Measurements from ENCODE around the gene CRHR2. TPM values are rescaled to one million over a fixed set of nuclear protein-coding genes. Genes with fewer than 3 reads are reported as not detected.

CRHR2 gene
- total RNA-seq, 1 experiment from 2014 or later: not detected

DNA sequence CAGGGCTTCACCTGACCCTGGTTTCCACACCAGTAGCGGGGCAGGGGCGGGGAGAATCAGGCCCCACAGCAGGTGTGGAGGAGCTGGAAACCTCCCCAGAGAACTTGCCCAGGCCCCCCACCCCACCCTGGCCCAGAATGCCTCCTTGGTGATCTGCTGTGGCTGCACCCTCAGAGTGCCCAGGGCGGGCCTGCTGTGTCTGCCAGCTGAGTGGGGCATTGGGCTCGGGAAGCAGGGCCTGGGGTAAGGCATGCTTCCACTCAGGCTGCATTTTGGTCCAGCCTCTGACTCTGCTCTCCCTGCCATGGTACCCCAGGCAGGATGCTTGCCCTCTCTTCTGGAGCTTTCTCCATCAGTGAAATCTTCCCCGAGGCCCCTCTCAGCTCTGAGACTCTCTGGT is 1.1 kb upstream of the CRHR2 start:
- peaks cover 68% of the 10 kb centered on the region for H3K27me3 ChIP-seq (replicated peaks; ENCODE audit: insufficient read depth, low read depth, low read length, poor library complexity)
- no peaks in the 10 kb centered on the region for H3K36me3 ChIP-seq (ENCODE audit: insufficient read depth, low read length, poor library complexity, severe bottlenecking)
- ChIA-PET CTCF (no interaction called here), POLR2A (ENCODE audit: low non-redundant PET) (no interaction called here)
- DNase-seq (ENCODE audit: low spot score): no peak
- intact Hi-C loops (cut with micrococcal nuclease; ENCODE audit: unreplicated experiment): no loop called here
- no peak overlapping the region for H3K4me3 ChIP-seq (ENCODE audit: low read depth, low read length, poor library complexity, severe bottlenecking)
- no peaks in the 10 kb centered on the region for H3K9me3 ChIP-seq (ENCODE audit: low read depth, low read length, poor library complexity, severe bottlenecking)
- TF ChIP-seq, protein P1, sequence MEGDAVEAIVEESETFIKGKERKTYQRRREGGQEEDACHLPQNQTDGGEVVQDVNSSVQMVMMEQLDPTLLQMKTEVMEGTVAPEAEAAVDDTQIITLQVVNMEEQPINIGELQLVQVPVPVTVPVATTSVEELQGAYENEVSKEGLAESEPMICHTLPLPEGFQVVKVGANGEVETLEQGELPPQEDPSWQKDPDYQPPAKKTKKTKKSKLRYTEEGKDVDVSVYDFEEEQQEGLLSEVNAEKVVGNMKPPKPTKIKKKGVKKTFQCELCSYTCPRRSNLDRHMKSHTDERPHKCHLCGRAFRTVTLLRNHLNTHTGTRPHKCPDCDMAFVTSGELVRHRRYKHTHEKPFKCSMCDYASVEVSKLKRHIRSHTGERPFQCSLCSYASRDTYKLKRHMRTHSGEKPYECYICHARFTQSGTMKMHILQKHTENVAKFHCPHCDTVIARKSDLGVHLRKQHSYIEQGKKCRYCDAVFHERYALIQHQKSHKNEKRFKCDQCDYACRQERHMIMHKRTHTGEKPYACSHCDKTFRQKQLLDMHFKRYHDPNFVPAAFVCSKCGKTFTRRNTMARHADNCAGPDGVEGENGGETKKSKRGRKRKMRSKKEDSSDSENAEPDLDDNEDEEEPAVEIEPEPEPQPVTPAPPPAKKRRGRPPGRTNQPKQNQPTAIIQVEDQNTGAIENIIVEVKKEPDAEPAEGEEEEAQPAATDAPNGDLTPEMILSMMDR (conservative IDR thresholded peaks at IDR 0.05; ENCODE audit: low read depth, low read length): no peak
- TF ChIP-seq EZH2 (IDR thresholded peaks at IDR 0.05; ENCODE audit: borderline replicate concordance, low read depth, low read length, poor library complexity, severe bottlenecking): no peak
- no peak overlapping the region for H3K27ac ChIP-seq (ENCODE audit: low read depth, low read length, poor library complexity, severe bottlenecking)
- BruUV-seq (replicated peaks): no TSS peak
- H3K4me1 ChIP-seq (ENCODE audit: insufficient read depth, low read length, poor library complexity, severe bottlenecking): peaks cover 9% of the 10 kb centered on the region

DNA sequence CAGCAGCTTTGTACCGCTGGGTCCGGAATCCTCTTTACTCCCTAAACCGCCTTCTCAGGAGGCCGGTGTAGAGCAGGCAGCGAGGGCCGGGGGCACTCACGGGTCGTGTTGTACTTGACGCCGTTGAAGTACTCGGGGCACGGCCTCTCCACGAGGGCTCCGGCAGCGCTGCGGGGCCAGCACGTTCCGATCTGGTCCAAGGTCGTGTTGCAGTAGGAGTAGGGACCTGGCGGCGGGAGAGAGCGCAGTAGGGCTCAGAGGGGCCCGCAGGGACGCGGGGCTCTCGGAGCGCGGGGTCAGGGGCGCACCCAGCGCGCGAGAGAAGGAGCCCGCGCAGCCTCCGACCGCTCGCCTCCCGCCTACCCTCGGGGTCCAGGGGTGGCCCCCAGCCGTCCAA is 443 bp downstream of the CRHR2 start:
- CTCF ChIA-PET: no interaction called here
- Histone ChIP-seq H3K4me3 (ENCODE audit: low read depth, low read length, poor library complexity, severe bottlenecking) (peak overlapping the region; percentile 33), H3K27me3 (replicated peaks; ENCODE audit: insufficient read depth, low read depth, low read length, poor library complexity) (peaks cover 83% of the 10 kb centered on the region), H3K4me1 (ENCODE audit: insufficient read depth, low read length, poor library complexity, severe bottlenecking) (peaks cover 9% of the 10 kb centered on the region), H3K9me3 (ENCODE audit: low read depth, low read length, poor library complexity, severe bottlenecking) (no peaks in the 10 kb centered on the region), H3K27ac (ENCODE audit: low read depth, low read length, poor library complexity, severe bottlenecking) (no peak overlapping the region), H3K36me3 (ENCODE audit: insufficient read depth, low read length, poor library complexity, severe bottlenecking) (no peaks in the 10 kb centered on the region)
- intact Hi-C loops (cut with micrococcal nuclease; ENCODE audit: unreplicated experiment): no loop called here
- POLR2A ChIA-PET (ENCODE audit: low non-redundant PET): no interaction called here
- no peak for DNase-seq (ENCODE audit: low spot score)
- BruUV-seq (replicated peaks): no TSS peak
- peak; percentile 6 for TF ChIP-seq EZH2 (IDR thresholded peaks at IDR 0.05; ENCODE audit: borderline replicate concordance, low read depth, low read length, poor library complexity, severe bottlenecking)
- TF ChIP-seq, protein P1 (conservative IDR thresholded peaks at IDR 0.05; ENCODE audit: low read depth, low read length): no peak

DNA sequence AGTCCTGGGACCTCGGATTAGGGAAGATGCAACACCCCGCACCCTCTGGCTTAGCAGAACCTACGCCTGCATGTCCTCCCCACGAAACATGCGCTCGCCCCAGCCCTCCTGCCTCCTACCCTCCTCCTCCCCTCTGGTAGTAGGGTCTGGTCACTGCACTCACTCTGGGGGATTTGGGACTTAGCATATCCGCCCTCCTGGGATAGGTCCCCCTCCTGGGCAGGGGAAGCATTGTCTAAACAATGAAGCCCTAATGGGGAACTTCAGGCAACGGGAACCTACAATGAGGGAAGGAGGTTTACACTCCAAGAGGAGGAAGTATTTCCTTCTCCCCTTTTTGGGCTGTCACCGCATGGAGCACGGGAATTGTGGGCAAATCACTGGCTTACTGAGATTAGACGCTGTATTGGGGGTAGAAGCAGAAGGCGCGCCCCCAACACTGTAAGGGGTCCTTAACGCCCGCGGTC is 892 bp downstream of the CRHR2 start:
- peaks cover 87% of the 10 kb centered on the region for H3K27me3 ChIP-seq (replicated peaks; ENCODE audit: insufficient read depth, low read depth, low read length, poor library complexity)
- TF ChIP-seq, protein P1 (conservative IDR thresholded peaks at IDR 0.05; ENCODE audit: low read depth, low read length): no peak
- TF ChIP-seq EZH2 (IDR thresholded peaks at IDR 0.05; ENCODE audit: borderline replicate concordance, low read depth, low read length, poor library complexity, severe bottlenecking): peak; percentile 57
- DNase-seq (ENCODE audit: low spot score): no peak

More for the DNA sequence above, 892 bp downstream of the CRHR2 start:
- ChIA-PET CTCF (no interaction called here), POLR2A (ENCODE audit: low non-redundant PET) (no interaction called here)
- BruUV-seq (replicated peaks): no TSS peak
- Histone ChIP-seq H3K9me3 (ENCODE audit: low read depth, low read length, poor library complexity, severe bottlenecking) (no peaks in the 10 kb centered on the region), H3K36me3 (ENCODE audit: insufficient read depth, low read length, poor library complexity, severe bottlenecking) (no peaks in the 10 kb centered on the region), H3K27ac (ENCODE audit: low read depth, low read length, poor library complexity, severe bottlenecking) (no peak overlapping the region), H3K4me3 (ENCODE audit: low read depth, low read length, poor library complexity, severe bottlenecking) (no peak overlapping the region), H3K4me1 (ENCODE audit: insufficient read depth, low read length, poor library complexity, severe bottlenecking) (peaks cover 9% of the 10 kb centered on the region)
- intact Hi-C loops (cut with micrococcal nuclease; ENCODE audit: unreplicated experiment): no loop called here

Data from A673 (cell line).